HG02623 (cell line): Measurements from ENCODE around the gene PTPRN2.

ENCODE experiments used
- ATAC-seq: cut with Tn5 transposase; IDR thresholded peaks from one replicate; pipeline ENCODE4 v1.9.1; 2021; ENCODE audit warnings: moderate library complexity; ENCODE audit not compliant: unreplicated experiment

PTPRN2 gene

DNA sequence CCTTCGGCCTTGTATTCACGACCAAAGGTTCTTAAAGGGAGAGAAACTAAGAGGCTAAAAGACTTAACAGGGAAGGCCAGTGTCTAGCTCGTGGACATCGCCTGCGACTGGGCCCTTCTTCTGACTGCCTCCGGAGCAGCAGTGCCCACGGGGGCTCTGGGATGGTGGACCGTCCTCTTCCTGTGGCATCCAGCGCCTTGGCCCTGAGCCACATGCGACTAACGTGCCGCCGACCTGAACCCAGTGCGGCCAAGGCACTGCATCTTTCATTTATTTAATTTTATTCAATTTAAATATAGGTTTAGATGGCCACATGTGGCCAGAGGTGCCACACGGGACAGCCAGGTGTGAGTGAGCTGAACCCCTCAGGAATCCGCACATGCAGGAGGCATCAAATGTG lies 451.7 kb downstream of the PTPRN2 start:
- ATAC-seq: no peak

DNA sequence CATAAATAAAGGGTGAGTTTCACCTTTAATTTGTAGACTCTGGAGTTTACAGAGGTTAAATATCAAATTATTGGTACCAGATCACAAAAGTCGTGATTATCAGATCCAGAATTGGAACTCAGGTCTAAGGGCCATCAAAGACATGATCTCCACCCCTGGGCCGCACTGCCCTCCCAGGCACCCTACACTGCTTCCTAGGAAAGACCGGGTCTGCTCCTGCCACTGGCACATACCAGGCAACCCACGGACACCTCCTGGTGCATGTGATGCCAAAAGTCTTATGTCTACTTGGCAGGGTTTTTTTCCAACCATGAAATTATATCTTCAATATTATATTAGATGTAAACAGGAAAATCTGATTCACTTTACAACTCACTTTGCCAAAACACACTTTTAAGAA lies 452.8 kb downstream of the PTPRN2 start:
- no peak for ATAC-seq

DNA sequence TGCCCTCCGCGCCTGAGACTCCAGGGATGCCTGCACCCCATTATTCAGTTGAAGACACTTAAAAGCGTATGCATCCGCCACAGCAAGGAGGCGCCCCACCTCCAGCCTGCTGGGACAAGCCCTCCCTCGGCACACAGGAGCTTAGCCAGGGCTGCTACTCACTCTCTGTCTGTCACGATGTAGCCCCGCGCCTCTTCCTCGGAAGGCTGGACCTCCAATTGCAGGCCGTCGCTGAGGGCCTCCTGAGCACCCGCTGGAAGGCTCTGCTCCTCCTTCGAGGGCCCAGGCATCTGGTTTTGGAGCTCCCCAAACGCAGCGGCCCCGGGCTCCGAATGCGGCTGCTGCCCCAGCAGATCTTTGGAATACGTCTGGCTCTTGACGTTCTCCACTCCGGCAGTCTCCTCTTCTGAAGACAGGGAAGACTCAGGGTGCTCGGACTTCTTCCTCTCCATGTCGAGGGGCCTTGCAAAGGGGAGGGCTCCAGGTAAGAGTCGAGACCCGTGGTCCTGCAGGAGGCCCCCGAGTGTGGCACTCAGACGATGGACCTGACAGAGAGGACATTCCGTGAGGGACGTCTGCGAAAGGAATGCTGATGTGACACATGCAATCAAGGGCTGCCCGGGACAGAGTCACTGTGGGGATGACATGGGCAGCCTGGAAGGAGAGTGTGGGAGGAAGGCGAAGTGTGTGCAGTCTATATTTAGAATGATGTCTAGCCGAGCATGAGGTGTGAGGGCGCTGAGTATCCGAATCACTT lies 453.9 kb downstream of the PTPRN2 start:
- ATAC-seq: no peak

DNA sequence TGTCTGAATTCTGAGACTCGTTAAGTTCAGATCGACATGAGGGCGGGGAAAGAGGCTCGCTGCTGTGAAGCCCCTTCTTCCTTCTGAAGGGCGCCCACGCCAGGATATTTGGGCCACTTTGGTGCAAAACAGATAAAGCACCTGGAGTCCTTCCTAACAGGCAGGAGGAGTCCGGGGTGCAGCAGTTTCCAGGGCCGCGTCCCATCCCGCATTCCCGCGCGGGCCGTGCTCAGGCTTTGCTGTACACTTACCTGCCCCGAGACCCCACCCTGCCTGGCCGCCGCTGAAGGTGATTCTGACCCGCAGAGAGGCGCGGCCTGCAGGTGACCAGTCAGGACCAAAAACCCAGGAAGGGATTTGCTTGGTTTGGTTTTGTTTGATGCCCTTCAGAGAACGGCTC lies 454.6 kb downstream of the PTPRN2 start:
- ATAC-seq: no peak

DNA sequence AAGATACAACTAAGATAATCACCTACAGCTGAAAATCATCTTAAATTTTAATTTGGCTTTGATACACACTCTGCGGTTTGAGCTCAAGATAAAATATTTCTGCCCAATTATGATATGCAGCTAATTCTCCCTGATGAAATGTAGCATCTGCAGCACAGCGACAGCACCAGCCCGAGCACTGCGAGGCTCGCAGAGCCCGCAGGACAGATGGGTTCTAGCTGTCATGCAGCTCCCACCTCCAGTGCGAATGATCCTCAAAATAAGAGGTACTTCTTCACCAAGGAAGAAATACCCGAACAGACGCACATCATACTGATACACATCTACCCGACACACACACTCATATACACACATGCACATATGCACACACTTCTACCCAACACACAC lies 457.6 kb downstream of the PTPRN2 start:
- no peak for ATAC-seq

DNA sequence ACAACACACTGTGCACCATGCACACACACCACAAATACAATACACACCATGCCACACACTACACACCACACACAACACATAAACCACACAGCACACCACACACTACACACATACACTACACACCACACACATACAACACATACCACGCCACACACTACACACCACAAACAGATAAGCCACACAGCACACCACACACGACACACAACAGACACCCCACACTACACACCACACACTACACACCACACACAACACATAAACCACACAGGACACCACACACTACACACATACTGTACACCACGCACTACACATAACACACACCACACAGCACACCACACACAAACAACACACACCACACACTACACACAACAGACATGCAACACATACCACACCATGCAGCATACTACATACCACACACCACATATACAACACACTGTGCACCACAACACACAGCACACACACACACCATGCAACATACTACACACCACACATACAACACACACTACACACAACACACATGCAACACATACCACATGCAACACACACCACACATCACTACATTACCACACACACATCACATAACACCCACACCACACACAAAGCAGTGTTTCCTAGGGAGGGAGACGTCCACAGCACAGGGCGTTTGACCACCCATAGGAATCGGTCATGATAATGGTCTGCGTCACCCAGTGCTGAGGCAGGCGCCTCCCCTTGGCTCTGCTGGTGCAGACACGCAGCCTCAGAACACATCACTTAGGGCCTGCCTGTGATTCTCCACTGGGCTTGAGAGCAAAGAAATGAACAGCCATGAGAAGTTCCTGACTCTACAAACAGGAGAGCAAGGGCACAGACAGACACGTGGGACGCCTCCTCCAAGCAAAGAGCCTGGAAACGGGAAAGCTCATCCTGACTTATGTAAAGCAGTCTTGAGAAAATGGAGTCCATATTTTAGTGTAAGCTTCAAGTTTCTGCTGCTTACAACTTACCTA lies 458.3 kb downstream of the PTPRN2 start:
- no peak for ATAC-seq

DNA sequence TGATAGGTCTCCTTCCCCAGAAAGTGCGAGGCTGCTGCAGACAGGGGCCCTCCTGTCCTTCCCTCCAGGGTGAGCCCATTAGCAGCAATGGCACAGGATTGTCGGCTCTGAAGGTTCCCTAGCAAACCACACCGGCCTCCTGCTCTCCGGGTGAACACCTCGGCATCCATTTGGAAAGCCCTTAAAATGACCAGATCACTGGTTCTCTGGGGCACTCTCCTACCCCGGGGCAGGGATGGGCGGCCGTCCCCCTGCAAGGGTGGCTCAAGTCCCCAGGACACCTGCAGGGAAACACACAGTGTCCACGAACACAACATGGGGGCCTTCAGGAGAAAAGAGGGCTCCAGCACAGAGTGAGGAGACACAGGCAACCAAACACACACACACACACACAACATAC lies 459.1 kb downstream of the PTPRN2 start:
- no peak for ATAC-seq

DNA sequence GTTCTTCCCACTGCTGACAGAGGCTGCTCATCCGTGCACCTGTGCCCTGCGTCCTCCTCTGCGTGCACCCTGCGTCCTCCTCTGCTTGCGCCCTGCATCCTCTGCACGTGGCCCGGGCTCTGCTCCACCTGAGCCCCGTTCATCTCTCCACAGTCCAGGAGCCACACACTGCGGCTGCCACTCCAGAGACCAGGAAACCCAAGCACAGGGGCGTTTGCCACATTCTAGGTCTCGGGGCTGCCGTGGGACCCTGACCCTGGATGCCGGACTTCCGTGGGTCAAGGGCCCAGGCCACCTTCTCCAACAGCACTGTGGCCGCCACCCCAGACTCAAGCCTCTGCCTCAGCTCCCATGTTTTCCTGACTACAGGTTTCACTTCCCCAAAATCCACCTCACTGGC lies 460.4 kb downstream of the PTPRN2 start:
- ATAC-seq: no peak

DNA sequence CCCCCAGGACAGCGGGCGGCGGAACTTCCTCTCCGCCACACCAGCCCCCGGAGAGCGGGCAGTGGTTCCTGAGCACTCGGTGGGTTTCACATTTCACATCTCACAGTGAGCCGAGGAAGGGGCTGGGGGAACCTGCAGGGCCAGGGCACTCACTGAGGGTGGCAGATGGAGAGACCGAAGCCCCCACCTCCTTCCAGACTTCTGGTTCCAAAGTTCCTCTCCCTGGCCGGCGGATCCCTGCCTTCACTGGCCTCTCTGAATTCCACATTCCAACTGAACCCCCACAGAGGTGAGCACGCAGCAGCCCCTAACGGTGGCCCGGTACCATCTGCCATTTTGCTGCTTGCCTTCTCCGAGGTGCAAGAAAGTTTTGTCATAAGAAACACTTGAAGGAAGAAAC lies 461.0 kb downstream of the PTPRN2 start:
- ATAC-seq: no peak

DNA sequence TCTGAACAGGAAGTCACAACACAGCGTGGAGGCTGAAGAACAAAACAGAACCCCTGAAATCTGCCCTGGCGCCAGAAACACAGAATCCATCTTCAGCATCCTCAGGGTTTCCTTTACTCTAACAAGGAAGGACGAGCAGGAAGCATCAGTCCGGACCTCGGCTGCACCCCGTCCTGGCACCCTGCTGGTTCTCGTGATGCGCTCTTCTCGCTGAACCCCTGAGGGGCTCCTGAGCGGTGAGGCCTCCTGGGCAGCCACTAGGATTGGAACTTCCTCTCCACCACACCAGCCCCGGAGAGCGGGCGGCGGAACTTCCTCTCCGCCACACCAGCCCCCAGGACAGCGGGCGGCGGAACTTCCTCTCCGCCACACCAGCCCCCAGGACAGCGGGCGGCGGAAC lies 461.9 kb downstream of the PTPRN2 start:
- ATAC-seq: no peak

DNA sequence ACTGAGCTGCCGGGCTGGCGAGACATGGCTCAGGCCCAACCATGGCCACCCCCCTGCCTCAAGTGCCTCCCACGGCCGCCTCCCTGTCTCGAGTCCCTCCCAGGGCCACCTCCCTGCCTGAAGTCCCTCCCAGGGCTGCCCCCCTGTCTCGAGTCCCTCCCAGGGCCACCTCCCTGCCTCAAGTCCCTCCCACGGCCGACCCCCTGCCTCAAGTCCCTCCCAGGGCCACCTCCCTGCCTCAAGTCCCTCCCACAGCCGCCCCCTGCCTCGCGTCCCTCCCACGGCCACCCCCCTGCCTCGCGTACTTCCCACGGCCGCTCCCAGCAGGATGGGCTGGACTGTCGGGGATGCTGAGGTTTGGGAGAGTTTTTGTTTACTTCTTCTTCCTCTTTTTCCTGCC lies 462.5 kb downstream of the PTPRN2 start:
- no peak for ATAC-seq

DNA sequence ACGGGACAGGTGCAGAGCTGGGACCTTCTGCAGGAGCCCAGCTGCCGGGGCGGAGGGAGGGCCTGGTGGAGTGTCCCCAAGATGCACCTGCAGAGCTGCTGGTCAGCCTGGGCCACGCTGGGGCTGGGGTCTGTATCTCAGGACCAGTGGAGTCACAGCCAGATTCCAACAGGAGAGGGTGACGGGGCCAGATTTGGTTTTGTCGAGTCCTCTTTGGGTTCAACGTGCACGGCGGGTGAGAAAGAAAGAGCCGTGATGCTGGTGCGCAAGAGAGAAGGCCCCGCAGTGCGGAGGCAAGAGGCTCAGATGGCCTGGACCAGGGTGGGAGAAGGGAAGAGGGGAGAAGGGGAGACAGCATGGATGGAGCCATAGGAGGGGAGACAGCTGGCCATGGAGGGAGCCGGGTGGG lies 462.9 kb downstream of the PTPRN2 start:
- no peak for ATAC-seq

DNA sequence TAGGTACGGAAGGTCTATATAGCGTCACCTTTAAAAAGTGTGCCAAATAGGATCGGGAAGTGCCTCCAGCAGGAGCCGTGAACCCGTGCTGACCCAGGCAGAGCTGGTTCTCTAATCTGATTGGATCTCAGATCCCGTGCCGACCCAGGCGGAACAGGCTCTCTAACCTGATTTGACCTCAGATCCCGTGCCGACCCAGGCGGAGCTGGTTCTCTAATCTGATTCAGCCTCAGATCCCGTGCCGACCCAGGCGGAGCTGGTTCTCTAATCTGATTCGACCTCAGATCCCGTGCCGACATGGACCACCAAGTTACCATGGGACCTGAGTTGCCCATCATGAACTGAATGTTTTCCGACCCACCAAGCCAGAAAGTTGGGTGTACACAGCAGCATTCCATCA lies 463.9 kb downstream of the PTPRN2 start:
- ATAC-seq: no peak

DNA sequence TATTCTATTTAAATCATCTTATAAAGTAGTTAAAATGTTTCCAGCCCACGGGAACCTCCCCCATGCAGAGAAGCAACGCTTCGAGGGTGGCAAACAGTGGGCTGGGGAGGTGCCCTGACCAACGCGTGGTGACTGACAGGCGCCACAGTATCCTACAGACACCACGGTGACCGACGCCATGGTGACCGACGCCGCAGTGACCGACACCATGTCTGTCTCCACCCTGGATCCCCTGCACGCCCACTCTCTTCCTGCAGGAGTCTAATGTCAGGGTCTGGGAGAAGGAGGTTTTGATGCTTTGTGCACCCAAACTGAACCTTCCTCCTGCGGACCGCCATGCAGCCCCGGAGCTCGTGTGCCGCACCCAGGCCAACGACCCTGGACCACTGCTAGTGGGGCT lies 464.4 kb downstream of the PTPRN2 start:
- ATAC-seq: no peak

DNA sequence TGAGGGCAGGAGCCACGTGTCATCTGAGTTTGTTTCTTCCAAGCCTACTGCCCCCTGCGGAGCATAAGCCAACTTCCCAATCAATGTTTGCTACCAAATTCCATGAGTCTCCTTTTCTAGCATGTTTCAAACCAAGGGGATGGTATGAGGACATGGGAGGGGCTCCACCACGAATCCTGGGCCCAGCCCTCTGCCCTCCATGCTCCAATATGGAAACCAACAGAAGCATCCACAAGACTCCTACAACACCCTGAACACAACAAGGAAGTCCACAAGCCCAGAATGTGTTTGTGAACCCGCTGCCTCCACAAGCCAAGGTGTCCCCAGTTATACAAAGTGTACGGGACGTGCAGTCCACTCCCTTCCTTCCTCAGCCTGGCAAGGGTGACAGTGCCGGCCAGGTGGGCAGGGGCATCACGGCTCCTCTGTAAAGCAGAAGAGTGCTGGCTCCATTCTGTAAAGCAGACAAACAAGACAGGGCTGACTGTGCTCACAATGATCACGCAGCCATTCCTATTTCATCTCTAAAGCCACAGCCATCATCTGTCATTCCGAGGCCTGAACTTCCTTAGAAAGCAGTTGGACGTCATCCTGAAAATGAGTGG lies 466.1 kb downstream of the PTPRN2 start:
- no peak for ATAC-seq

DNA sequence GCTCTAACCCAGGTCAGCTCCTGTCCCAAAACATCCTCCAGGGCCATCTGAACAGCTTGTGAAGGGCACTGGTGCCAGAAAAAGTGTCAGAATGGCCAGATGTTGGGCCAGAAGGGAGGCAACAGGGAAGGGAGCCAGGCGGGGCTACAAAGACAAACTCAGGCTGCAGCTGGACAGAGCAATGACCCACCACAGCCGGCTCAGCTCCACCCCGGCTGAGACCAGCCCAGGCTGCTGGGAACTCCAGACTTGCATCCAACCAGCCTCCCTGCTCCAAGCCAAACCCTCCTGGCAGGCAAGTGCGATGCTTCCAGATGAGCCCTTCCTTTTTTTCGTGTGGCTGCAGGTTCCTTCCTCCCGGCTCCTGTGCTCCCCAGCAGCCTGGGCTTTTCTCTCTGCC lies 466.9 kb downstream of the PTPRN2 start:
- ATAC-seq: no peak

DNA sequence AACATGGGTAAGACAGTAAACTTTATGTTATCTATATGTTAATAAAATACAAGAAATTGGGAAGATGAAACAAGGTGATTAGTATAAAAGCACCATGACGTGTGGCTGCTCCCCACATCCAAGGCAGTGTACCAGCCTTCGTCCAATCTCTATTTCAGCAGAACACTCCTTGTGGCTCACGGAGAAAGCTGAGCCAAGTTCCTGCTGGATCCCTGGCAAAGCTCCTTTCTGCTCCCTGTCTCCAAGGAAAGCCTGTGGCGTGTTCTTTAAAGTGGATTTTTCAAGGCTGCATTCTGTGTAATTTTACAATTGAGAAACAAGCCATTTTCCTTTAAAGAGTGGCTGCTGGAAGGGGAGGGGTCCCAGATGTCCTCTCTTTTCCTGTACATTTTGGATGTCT lies 467.3 kb downstream of the PTPRN2 start:
- no peak for ATAC-seq

DNA sequence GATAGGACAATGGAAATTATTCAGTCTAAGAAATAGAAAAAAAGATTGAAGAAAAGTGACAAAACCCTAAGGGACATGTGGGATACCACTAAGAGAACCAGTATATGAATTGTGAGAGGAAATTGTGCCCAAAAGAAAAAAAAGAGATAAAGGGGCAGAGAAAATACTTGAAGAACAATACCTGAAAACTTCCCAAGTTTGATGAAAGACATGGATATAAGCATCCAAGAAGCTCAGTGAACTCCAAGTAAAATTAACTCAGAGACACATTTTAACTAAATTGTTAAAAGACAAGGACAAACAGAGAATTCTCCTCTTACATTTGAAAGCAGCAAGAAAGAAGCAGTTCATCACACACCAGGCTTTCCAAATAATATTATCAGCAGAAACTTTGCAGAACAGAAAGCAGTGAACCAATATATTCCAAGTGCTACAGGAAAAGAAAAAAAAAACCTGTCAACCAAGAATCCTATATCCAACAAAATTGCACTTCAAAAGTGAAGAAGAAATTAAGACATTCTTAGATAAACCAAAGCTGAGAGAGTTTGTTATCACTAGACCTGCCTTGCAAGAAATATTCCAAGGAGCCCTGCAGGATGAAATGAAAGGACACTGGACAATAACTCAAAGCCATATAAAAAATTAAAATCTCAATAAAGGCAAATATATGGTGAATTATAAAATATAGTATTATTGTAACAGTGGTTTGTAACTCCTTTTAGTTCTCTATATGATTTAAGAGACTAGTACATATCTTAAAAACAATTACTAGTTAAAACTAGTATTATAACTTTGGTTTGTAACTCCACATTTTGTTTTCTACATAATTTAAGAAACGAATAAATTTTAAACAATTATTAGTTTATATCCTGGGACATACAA lies 470.0 kb downstream of the PTPRN2 start:
- no peak for ATAC-seq

DNA sequence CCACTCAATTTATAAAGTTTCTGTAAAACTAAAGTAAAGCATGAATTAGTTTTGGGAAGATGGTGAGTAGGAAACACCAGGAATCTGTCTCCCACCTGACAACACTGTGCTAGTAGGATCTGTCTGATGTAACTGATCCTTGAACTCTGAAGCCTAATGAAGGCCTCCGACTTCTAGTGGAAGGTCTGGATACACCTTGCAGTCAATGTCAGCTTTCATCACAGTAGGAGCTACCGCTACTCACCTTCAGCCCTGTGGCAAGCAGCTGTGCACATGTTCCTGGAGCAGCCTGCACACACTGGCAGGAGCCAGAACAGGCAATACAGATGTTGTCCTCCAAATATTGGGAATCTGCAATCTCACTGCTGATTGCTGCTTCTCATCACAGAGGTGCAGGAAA lies 471.4 kb downstream of the PTPRN2 start:
- ATAC-seq: no peak

DNA sequence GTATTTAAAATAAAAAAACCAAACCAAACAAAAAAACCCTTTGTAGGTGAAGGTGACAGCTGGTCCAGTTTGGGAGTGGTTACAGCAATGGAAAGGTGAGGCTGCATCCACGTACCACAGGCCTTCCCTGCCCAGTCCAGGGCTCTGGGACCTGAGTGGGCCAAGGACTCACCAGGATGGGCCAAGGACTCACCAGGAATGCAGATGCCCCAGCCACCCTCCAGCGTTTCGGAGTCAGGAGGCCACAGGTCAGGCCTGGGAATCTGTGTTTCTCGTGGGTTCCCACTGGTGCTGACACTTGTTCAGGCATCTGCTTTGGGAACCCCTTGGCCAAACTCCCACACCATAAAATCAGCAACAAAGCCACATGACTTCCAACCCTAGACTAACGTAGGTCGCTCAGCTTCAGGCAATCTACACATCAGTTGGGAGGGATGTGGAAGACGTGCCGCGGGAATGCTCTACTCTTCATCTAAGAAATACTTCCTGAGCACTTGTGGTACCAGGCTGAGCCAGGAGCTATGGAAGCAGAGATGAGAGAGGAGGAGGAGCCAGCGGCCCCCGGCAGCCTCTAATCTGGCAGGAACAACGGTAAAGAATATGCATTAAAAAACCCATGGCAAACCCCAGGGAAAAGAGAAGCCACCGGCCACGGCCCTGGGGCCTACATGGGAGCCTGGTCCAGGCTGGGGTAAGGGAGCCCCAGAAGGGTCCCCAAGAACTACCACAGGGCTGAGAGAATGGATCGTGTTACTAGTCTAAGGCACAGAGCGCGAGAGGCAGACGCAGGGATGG lies 473.4 kb downstream of the PTPRN2 start:
- ATAC-seq: no peak
